Mammary epithelial cell (primary cell): ENCODE data around the gene THRB.

Source experiments
- EZH2 ChIP-seq: IDR thresholded peaks from 2 replicates; pipeline ENCODE4 v1.6.1; 2012; ENCODE audit warnings: low read length, inconsistent platforms, borderline replicate concordance
- TF ChIP-seq, protein P1 (sequence below), 2 donors: IDR thresholded peaks in 1 of 2; conservative IDR thresholded peaks in 1 of 2; 2 replicates each; pipeline ENCODE4 v1.5.1; 2011 to 2012; ENCODE audit warnings: inconsistent platforms in 2 of 2, low read length in 2 of 2, mild to moderate bottlenecking in 2 of 2, control low read depth in 1 of 2, low read depth in 1 of 2; ENCODE audit not compliant: insufficient read depth in 1 of 2; ENCODE audit errors: extremely low read depth in 1 of 2

DNA sequence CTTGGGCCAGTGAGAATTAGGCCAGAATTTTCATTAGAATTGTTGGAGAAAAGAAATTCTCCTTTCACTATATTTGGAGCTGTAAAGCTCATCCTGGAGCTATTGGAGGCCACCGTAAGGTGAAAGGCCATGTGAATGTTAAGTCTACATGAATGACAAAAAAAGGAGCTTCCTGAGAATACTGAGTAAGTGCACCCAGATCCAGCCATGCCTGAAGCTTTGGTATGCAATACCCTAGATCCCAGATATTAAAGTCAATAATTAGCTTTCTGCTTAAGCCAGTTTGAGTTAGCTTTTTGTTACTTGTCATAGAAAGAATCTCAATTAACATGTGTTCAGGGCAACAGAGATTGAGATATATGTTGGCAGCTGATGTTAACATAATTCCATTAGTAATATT is 377.1 kb downstream of the THRB start:
- TF ChIP-seq, protein P1, sequence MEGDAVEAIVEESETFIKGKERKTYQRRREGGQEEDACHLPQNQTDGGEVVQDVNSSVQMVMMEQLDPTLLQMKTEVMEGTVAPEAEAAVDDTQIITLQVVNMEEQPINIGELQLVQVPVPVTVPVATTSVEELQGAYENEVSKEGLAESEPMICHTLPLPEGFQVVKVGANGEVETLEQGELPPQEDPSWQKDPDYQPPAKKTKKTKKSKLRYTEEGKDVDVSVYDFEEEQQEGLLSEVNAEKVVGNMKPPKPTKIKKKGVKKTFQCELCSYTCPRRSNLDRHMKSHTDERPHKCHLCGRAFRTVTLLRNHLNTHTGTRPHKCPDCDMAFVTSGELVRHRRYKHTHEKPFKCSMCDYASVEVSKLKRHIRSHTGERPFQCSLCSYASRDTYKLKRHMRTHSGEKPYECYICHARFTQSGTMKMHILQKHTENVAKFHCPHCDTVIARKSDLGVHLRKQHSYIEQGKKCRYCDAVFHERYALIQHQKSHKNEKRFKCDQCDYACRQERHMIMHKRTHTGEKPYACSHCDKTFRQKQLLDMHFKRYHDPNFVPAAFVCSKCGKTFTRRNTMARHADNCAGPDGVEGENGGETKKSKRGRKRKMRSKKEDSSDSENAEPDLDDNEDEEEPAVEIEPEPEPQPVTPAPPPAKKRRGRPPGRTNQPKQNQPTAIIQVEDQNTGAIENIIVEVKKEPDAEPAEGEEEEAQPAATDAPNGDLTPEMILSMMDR (conservative IDR thresholded peaks at IDR 0.05 in 1 of 2, IDR thresholded peaks at IDR 0.05 in 1 of 2; ENCODE audit: extremely low read depth in 1 of 2, insufficient read depth in 1 of 2, low read depth in 1 of 2, low read length in 2 of 2) = no peak
- no peak for TF ChIP-seq EZH2
